Mesothelial cell of epicardium (in vitro differentiated cells): ENCODE results near the gene SDK1. TPM values are rescaled to one million over a fixed set of nuclear protein-coding genes. Genes with fewer than 3 reads are reported as not detected.

Experiments
- DNase-seq, 2 experiments: peaks; one replicate each; pipeline ENCODE4 v3.0.0; 2021; ENCODE audit warnings: low spot score in 2 of 2; ENCODE audit not compliant: unreplicated experiment in 2 of 2
- H3K27ac Mint-ChIP-seq: 2 replicates; pipeline ENCODE4 v1.8.0; 2021; ENCODE audit warnings: mixed read lengths
- H3K27me3 Mint-ChIP-seq: 2 replicates; pipeline ENCODE4 v1.8.0; 2021; ENCODE audit warnings: low read depth, mixed read lengths
- H3K36me3 Mint-ChIP-seq: 2 replicates; pipeline ENCODE4 v1.8.0; 2021; ENCODE audit warnings: mixed read lengths
- H3K4me1 Mint-ChIP-seq: 2 replicates; pipeline ENCODE4 v1.8.0; 2021; ENCODE audit warnings: mixed read lengths
- H3K4me3 Mint-ChIP-seq: 2 replicates; pipeline ENCODE4 v1.8.0; 2021; ENCODE audit warnings: mild to moderate bottlenecking, moderate library complexity, mixed read lengths
- H3K9me3 Mint-ChIP-seq: 2 replicates; pipeline ENCODE4 v1.8.0; 2021; ENCODE audit warnings: mixed read lengths
- CTCF ChIP-seq: fragments of 200-600 bp; sonication (generic); IDR thresholded peaks from one replicate; pipeline ENCODE4 v1.5.0; 2021; ENCODE audit warnings: antibody characterized with exemption; ENCODE audit not compliant: unreplicated experiment
- total RNA-seq: library from RNA; stranded (reverse); gene quantifications from 3 replicates; pipeline ENCODE4 v1.2.1, GENCODE V29; 2021

Gene SDK1
- total RNA-seq, 1 donor from 2014 or later: 12.8 TPM

- Mint-ChIP-seq H3K27me3 (no peaks in the 10 kb centered on the region), H3K27ac (no peak overlapping the region), H3K9me3 (no peaks in the 10 kb centered on the region), H3K4me1 (peaks cover 8% of the 10 kb centered on the region), H3K36me3 (no peaks in the 10 kb centered on the region), H3K4me3 (no peak overlapping the region)
- DNase-seq: no peak
- TF ChIP-seq CTCF: no peak
Measured at GRCh38 chr7:3915337-3915878, 614.4 kb downstream of the SDK1 start.

GRCh38 chr7:3916146-3916545 lies 615.1 kb downstream of the SDK1 start:
- Mint-ChIP-seq H3K27me3 (no peaks in the 10 kb centered on the region), H3K27ac (no peak overlapping the region), H3K9me3 (no peaks in the 10 kb centered on the region), H3K4me3 (no peak overlapping the region), H3K36me3 (no peaks in the 10 kb centered on the region), H3K4me1 (peaks cover 8% of the 10 kb centered on the region)
- DNase-seq: no peak
- TF ChIP-seq CTCF: no peak

- H3K9me3 Mint-ChIP-seq: peaks cover under 1% of the 10 kb centered on the region
- no peak for DNase-seq
- H3K27ac Mint-ChIP-seq: no peak overlapping the region
- H3K4me3 Mint-ChIP-seq: no peak overlapping the region
- peaks cover 5% of the 10 kb centered on the region for H3K4me1 Mint-ChIP-seq
- H3K36me3 Mint-ChIP-seq: peaks cover under 1% of the 10 kb centered on the region
- no peaks in the 10 kb centered on the region for H3K27me3 Mint-ChIP-seq
- no peak for TF ChIP-seq CTCF
Measured at GRCh38 chr7:3917436-3917835, 616.4 kb downstream of the SDK1 start.

- H3K36me3 Mint-ChIP-seq: peaks cover 2% of the 10 kb centered on the region
- H3K4me1 Mint-ChIP-seq: peaks cover 12% of the 10 kb centered on the region
- no peak for DNase-seq
- H3K27me3 Mint-ChIP-seq: no peaks in the 10 kb centered on the region
- no peak overlapping the region for H3K27ac Mint-ChIP-seq
- peaks cover 8% of the 10 kb centered on the region for H3K9me3 Mint-ChIP-seq
- H3K4me3 Mint-ChIP-seq: no peak overlapping the region
- TF ChIP-seq CTCF: no peak
Measured at GRCh38 chr7:3918576-3918975, 617.5 kb downstream of the SDK1 start.

GRCh38 chr7:3922175-3922635 lies 621.2 kb downstream of the SDK1 start:
- Mint-ChIP-seq H3K4me1 (peaks cover 12% of the 10 kb centered on the region), H3K27ac (peak overlapping the region; percentile 65), H3K27me3 (no peaks in the 10 kb centered on the region), H3K4me3 (no peak overlapping the region), H3K9me3 (peaks cover 8% of the 10 kb centered on the region), H3K36me3 (peaks cover 2% of the 10 kb centered on the region)
- no peak for DNase-seq
- no peak for TF ChIP-seq CTCF
